ENCODE measurements around the gene MIPOL1. TPM values are rescaled to one million over a fixed set of nuclear protein-coding genes. Genes with fewer than 3 reads are reported as not detected.
A peak's percentile ranks its signal among the peaks of the same experiment; 100 is the strongest.
"Not testable (repeated sequence)": the region's sequence is repeated elsewhere in the genome, so short reads cannot be mapped to it uniquely, and the experiment has no call there.

Gene MIPOL1
- polyA plus RNA-seq, 3 donors: 8.8 to 14.9 (median 10.9) TPM

DNA sequence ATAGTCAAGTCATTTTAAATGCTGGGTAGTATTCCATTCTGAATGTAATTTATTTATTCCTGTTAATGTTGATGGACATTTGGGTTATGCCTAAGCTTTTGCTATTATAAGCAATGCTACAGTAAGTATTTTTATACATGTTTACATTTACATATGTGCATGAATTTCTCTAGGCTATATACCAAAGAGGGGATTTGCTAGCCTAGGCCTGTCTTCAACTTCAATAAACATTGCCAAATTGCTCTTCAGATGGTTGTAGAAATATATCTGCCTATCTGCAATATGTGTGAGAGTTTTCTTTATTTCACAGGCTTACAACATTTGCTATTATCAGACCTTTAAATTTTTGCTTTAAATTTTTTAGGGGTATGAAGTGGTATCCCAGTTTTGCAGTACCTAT lies 87.0 kb downstream of the MIPOL1 start:
- no peak for DNase-seq

DNA sequence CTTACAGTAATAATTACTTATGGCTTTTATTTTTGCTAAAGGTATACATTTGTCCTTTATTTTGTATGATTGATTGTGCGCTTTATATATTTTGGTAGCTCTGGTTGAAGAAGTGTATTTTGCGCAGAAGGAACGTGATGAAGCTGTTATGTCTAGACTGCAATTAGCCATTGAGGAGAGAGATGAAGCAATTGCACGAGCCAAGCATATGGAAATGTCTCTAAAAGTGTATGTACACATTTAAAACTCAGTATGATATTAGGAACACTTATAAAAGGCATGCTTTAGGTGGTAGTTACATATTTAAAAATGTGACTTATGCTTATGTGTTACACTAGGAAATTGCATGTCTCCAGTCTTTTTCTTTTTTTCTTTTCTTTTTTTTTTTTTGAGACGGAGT lies 87.5 kb downstream of the MIPOL1 start:
- no peak for DNase-seq

DNA sequence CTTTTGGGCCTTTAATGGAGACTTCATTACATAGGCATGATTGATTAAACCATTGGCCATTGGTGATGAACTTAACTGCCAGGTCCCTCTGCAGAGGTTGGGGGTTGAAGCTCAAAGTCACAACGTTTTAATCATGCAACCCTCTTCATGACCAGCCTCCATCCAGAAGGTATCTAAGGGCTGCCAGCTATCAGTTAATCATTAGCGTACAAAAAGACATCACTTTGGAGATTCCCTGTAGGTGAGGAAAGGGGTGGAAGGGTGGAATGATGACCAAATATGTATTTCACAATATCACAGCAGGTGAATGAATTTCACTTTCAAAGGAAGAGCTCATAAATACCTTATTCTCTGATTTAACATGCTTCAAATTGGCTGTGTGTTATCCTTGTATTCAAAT lies 92.0 kb downstream of the MIPOL1 start:
- no peak for DNase-seq

DNA sequence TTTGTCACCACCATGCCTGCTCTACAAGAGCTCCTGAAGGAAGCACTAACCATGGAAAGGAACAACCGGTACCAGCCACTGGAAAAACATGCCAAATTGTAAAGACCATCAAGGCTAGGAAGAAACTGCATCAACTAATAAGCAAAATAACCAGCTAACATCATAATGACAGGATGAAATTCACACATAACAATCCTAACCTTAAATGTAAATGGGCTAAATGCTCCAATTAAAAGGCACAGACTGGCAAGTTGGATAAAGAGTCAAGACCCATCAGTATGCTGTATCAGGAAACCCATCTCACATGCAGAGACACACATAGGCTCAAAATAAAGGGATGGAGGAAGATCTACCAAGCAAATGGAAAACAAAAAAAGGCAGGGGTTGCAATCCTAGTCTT lies 97.5 kb downstream of the MIPOL1 start:
- DNase-seq: not testable (repeated sequence)

DNA sequence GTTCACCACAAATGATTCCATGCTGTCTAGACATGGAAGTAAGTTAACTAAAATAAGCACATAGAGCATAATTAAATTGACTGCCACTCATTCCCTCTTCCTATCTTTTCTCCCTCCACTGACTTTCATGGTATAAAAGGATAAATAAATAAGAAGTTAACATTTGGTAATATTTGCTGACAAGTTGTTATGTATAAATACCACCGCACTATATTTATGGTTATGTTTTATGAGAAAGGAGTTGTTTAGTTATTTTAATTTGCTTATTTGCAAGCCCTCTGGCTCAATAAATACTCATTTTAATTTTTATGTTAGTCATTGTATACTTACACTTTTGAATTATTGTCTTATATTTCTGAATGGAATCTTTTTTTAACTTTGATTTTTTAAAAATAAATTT lies 113.5 kb downstream of the MIPOL1 start:
- DNase-seq: no peak

DNA sequence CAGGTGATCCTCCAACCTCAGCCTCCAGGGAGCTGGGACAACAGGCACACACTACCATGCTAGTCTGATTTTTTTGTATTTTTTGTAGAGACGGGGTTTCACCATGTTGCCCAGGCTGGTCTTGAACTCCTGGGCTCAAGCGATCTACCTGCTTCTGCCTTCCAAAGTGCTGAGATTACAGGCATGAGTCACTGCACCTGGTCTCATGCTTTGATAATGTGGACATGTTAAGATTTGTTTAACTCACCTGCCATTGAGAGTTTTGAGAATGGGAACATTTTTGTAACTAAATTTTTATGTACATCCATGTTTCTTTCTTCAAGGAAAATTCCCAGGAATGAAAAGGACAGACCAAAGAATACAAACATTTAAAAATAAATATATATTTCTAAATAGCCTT lies 121.2 kb downstream of the MIPOL1 start:
- DNase-seq: no peak

DNA sequence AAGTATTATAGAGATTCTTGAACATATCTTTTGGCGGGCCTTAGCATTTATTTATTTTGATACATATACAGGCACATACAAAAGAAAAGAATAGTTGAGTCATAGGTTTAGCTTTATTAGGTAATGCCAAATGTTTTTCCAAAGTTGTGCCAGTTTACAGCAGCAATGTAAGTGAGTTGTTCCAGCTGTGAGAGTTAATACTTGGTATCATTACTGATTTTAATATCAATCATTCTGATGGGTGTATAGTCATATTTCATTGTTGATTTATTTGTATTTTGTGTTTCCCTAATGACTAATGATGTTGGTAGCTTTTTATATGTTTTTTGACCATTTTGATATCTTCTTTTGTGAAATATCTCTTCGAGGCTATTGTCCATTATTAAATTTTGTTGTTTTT lies 122.4 kb downstream of the MIPOL1 start:
- DNase-seq: no peak

DNA sequence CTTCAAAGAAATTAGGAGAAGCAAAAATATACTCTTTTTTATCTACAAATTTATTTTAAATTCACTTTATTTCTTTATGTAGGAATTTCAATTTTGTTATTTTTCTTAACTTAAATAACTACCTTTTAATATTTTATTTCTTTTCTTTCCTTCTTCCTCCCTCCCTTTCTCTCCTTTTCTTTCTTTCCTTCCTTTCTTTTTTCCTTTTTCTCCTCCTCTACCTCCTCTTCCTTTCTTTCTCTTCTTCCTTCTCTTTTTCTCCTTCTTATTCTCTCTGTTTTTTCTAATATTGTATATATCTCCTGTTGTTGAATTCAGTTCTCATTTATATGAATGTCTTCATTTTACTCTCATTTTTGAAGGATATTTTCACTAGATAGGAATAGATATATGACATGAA lies 127.6 kb downstream of the MIPOL1 start:
- DNase-seq: no peak

DNA sequence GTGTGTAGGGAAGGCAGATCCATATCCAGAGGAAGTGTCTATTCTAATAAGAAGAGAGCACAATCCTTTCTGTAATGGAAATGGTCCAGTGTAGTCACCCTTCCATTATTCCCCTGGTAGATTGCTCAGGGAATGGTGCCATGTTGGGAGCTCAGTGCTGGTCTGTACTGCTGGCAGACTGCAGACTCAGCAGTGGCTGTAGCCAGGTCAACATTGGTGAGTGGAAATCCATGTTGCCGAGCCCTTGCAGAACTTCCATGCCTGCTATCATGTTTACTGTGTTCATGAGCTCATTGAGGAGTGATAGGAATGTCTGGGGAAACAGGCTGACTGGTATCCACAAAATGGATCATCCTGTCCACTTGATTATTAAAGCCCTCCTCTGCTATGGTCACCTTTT lies 128.7 kb downstream of the MIPOL1 start:
- no peak for DNase-seq

DNA sequence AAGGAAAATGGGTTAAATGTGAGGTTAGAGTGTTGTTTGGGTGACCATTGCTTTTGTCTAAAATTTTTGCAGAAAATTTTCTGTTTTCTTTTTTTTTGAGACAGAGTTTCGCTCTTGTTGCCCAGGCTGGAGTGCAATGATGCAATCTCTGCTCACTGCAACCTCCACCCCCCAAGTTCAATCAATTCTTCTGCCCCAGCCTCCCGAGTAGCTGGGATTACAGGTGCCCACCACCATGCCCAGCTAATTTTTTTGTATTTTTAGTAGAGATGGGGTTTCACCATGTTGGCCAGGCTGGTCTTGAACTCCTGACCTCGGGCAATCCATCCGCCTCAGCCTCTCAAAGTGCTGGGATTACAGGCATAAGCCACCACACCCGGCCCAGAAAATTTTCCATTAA lies 130.2 kb downstream of the MIPOL1 start:
- DNase-seq: not testable (repeated sequence)

DNA sequence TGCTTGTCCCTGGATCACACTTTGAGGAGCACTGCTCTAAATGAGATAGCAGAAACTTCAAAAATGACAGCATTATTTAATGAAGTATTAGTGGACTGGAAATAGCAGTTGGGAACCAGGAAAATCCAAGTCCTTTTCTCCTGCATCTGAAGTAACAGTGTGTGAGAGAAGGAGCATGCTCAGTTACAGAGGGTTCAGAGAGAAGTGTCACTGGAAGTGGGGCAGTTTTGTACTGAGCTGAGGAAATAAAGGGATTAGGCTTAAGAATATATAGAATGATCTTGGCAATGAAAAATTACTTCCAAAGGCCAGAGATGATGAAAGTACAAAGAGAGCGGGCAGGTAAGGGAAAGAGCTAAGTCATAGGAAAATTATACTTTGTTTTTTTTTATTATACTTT lies 130.9 kb downstream of the MIPOL1 start:
- DNase-seq: no peak

DNA sequence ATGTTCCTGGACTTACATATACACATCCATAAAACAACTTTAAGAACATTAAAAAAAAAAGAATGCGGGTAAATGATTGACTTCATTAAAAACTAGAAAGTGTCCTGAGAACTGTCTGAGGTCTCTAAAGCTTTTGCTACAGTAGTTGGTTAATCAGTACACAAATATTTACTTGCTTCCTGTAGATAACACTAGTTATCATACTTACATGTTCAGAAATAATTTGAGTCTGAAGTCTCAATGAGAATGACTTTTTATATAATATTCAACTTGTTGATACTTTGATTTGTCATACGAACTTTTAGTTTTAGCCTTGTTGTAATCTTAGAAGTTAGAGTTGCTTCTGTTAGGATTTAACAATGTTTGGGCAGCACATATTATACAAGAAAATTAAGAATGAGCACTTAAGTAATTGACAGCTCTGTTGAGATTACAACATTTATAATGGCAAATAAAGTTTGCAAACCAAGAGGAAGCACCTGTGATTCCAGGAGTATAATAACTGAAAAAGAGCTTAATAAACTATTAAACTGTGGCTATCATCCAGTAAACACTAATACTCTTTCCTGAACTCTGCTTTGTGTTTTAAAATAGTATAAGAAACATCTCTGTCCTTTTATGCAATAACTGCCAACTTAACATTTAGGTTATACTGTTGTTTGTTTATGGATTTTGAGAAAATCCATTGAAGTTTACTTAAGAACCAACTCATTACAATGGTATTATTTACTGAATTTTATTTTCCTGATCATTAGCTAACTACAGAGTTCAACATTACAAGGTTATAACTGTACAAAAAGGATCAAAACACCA lies 131.7 kb downstream of the MIPOL1 start:
- no peak for DNase-seq

DNA sequence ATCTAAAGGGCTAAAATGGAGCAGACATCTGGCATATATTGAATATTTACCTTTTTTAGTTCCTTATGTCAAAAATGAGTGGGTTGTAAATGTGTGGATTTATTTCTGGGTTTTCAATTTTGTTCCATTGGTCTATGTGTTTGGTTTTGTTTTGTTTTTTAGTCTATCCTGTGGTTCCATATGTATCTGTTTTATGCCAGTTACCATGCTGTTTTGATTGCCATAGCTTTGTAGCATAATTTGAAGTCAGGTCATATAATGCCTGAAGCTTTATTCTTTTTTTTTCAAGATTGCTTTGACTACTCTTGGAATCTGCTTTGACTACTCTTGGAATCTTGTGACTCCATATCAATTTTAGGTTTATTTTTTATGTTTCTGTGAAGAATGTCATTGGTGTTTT lies 133.2 kb downstream of the MIPOL1 start:
- no peak for DNase-seq

DNA sequence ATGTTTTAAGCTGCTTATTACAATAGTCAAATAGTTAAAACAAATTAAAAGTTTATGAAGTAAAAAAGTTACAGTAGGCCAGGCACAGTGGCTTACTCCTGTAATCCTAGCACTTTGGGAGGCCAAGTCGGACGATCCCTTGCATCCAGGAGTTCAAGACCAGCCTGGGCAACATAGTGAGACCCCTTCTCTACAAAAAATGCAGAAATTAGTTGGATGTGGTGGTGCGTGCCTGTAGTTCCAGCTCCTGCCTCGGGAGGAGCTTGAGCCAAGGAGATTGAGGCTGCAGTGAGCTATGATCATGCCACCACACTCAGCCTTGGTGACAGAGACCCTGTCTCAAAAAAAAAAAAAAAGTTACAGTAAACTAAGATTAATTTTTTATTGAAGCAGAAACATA lies 142.6 kb downstream of the MIPOL1 start:
- no peak for DNase-seq

DNA sequence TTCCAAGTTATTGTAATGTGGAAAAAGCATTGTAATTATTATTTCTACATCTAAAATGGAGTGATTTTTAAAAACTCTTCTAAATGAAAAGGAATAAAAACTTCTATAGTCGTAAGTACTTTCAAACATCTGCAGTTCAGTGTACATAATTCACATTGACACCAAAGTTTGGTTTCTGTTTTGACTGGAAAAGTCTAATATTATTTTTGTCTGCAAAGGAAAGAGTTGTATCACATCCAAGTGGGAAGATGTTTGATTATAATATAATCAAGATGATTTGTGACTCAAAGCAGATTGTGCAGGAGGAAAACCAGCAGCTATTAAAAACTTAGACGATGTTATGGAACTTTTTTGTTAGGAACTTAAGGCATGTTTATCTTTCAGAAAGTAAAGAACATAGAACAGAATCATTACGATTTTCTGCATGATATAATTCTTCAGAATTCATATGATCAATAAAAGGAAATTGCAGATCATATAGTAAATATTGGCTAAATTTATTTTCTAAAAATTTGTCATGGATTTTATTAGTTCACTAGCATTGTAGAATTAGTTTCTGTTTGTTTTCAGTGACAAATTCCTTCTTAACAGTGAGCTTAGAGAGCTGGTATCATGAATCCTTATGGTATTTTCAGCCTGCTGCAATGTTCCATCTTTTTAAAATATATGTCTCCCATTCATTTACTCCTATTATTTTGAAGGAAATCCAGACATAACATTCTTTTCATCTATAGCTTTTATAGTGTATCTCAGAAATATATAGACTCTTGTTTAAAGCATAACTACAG lies 145.8 kb downstream of the MIPOL1 start:
- DNase-seq: peak; percentile 15

DNA sequence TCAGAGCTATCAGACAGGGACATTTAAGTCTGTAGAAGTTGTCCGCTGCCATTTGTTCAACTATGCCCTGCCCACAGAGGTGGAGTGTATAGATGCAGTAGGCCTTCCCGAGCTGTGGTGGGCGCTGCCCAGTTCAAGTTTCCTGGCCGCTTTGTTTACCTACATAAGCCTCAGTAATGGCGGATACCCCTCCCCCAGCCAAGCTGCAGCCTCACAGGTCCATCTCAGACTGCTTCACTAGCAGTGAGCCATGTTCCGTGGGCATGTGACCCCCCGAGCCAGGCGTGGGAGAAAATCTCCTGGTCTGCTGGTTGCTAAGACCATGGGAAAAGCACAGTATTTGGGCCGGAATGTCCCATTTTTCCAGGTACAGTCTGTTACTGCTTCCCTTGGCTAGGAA lies 165.9 kb downstream of the MIPOL1 start:
- no peak for DNase-seq

DNA sequence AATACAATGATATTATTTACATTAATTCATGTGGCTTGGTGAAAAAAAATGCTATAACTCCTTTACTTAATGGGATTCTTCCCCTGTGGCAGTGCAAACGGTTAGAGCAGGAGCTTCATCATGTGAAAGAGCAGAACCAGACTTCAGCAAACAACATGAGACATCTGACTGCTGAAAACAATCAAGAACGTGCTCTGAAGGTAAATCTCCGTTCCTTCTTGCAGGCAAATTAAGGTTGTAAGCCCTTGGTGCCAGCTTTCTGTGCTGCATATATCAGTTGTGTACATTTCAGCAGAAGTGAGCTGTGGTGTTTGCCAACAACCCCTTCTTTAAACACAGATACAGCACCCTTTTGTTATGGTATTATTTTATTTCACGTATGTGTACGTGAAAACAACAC lies 171.7 kb downstream of the MIPOL1 start:
- DNase-seq: no peak

DNA sequence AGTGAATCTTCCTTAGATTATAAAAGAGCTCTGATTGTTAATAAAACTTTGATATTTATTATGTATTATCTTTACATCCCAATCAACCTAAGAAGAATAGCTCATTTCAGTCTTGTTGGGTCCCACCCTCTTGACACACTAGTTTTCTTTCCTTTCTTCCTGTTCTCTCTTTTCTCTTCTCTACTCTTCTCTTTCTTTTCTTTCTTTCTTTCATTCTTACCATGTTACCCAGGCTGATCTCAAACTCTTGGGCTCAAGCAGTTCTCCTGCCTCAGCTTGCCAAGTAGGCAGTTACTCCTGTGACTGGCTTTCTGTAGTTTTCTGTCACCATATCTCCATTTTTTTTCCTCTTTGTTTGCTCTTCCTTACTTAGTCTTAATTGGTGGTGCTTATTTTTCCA lies 177.8 kb downstream of the MIPOL1 start:
- DNase-seq: no peak

DNA sequence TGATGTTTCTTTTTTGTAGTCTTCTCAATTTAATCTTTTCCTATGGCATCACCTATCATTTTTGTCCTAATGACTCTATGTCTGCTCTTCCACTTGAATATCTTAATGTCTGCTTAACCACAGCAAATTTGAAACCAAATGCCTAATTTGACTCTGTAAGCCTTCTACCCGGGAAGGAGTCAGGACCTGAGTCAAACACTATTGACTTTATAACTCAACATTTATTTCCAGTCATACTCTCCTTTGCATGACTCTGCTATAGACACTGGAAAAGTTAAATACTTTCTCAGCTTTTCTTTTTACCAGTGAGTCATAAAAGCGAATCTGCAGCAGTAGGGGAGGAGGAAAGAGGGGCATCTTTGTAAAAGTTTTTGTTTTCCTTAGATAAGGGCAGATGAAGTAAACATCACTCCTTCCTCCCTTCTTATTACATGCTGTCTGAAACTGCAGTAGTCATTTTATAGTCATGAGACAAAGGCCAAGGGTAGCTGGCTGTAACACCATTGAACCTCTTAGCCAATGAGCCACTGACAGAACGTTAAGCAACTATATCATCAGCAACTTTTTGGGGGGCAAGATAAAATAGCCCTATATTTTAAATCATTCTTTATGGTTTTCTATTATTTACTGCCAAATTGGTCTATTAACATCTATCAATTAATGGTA lies 179.3 kb downstream of the MIPOL1 start:
- no peak for DNase-seq

DNA sequence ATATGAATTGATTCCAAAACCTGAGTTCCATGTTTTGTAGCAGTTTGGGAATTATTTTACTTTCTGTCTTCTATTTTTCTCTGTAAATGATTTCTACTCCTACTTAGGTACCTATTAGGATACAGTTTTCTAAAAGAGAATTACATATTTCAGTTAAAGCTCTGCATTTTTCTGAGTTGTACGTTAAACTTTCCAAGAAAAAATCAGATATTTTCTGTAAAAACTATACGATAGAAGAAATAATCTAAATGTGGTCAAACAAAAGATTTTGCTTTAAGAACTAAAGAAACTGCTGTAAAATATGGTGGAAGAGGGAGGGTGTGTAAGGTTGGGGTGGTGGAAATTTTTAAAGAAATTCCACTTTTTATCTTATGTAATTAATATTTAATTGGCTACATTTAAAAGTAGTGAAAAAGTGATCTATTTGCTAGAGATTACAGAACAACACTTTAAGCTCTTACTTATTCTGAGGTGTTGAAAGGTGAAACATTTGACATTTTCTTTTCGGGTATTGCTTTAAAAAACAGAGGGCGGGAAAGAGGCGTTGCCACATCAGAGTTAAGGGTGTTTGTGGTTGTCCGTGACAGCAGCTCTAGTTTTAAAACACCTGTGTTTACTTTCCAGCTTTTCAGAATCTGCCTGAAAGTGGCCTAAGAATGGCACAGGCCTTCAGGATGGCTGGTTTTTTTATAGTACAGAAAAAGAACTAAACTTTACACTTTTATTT lies 187.3 kb downstream of the MIPOL1 start:
- no peak for DNase-seq

DNA sequence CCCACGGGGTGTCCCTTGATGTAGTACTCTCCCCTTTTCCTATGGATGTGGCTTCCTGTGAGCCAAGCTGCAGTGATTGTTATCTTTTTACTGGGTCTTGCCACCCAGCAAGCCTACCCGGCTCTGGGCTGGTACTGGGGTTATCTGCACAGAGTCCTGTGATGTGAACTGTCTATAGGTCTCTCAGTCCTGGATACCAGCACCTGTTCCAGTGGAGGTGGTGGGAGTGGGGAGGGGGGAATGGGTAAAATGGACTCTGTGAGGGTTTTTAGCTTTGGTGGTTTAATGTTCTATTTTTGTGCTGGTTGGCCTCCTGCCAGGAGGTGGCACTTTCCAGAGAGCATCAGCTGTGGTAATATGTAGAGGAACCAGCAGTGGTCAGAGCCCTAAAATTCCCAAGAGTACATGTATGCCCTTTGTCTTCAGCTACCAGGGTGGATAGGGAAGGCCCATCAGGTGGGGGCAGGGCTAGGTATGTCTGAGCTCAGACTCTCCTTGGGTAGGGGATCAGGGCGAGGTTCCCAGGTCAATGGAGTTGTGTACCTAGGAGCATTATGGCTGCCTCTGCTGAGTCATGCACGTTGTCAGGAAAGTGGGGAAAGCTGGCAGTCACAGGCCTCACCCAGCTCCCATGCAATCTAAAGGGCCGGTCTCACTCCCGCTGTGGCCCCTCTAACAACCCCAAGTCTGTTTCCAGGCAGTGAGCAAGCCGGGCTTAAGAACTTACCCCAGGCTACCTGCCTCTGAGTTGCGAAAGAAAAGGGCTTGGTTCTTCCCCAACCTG lies 199.6 kb downstream of the MIPOL1 start:
- not testable (repeated sequence) for DNase-seq

DNA sequence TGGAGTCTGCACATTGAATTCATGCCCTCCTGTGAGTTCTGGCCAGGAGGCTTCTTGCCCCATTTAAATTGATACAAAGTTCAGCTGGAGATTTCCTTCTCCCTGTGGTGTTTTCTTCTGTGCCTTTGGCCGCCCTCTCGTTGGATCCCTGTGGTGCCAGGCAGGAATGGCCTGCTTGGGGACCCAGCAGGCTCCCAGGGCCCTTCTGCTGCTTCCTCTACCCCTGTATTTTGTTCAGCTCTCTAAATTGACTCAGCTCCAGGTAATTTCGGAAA lies 200.1 kb downstream of the MIPOL1 start:
- DNase-seq: no peak
